MCF 10A (cell line): ENCODE measurements around the gene FOXP1. TPM values are rescaled to one million over a fixed set of nuclear protein-coding genes. Genes with fewer than 3 reads are reported as not detected.

Experiments
- BruUV-seq: library from RNA; stranded (reverse); fragments of 400-500 nt; replicated peaks from 2 replicates; lab custom pipeline; 2021; lab: Mats Ljungman, UMichigan
- CTCF ChIA-PET: fragments of 300-600 bp; sonication (Branson Sonifier 250); formaldehyde crosslinking; extraction: SDS; loops from one replicate; lab custom pipeline; 2021; ENCODE audit warnings: antibody characterized with exemption, inconsistent platforms; lab: Yijun Ruan, JAX
- POLR2A ChIA-PET: fragments of 300-600, 350-650 bp; sonication (Branson Sonifier 250); formaldehyde crosslinking; extraction: SDS; loops from one replicate; lab custom pipeline; 2020; ENCODE audit warnings: antibody characterized with exemption, inconsistent platforms; lab: Yijun Ruan, JAX
- DNase-seq: peaks from one replicate; pipeline ENCODE4 v3.0.0-alpha.2; 2018; ENCODE audit not compliant: unreplicated experiment
- H3K27ac Mint-ChIP-seq: one replicate; pipeline ENCODE4 v1.8.0; 2022; ENCODE audit warnings: mild to moderate bottlenecking, low read depth, mixed read lengths; ENCODE audit not compliant: unreplicated experiment
- H3K27me3 Mint-ChIP-seq: one replicate; pipeline ENCODE4 v1.8.0; 2022; ENCODE audit warnings: mixed read lengths; ENCODE audit not compliant: insufficient read depth, unreplicated experiment
- H3K36me3 Mint-ChIP-seq: one replicate; pipeline ENCODE4 v1.8.0; 2022; ENCODE audit warnings: mild to moderate bottlenecking, moderate library complexity, mixed read lengths; ENCODE audit not compliant: insufficient read depth, unreplicated experiment
- H3K4me1 Mint-ChIP-seq: one replicate; pipeline ENCODE4 v1.8.0; 2022; ENCODE audit warnings: mixed read lengths; ENCODE audit not compliant: insufficient read depth, unreplicated experiment
- H3K4me3 Mint-ChIP-seq: one replicate; pipeline ENCODE4 v1.8.0; 2022; ENCODE audit warnings: mild to moderate bottlenecking, moderate library complexity, mixed read lengths; ENCODE audit not compliant: unreplicated experiment
- H3K9me3 Mint-ChIP-seq: one replicate; pipeline ENCODE4 v1.8.0; 2022; ENCODE audit warnings: mixed read lengths; ENCODE audit not compliant: unreplicated experiment
- CTCF ChIP-seq: fragments of 200-600 bp; IDR thresholded peaks from one replicate; pipeline ENCODE4 v1.8.0; 2022; ENCODE audit warnings: antibody characterized with exemption, mild to moderate bottlenecking; ENCODE audit not compliant: unreplicated experiment
- intact Hi-C: fragments of 100-400 bp; cut with micrococcal nuclease; formaldehyde crosslinking; loops from 2 replicates; pipeline ENCODE4 v1.14.1; 2022
- total RNA-seq: library from RNA; stranded (reverse); gene quantifications from 2 replicates; pipeline ENCODE4 v1.2.3, GENCODE V29; 2022

Gene FOXP1
- total RNA-seq, 1 experiment from 2014 or later = 49.0 TPM

GRCh38 chr3:71290301-71290700 is 293.2 kb downstream of the FOXP1 start:
- no peak for TF ChIP-seq CTCF
- intact Hi-C loops = no loop called here
- no peaks in the 10 kb centered on the region for H3K4me1 Mint-ChIP-seq
- CTCF ChIA-PET = no interaction called here
- POLR2A ChIA-PET = interaction anchor here (1.6 kb wide), 1 partner anchor 15 kb away, joined by 3 read pairs; no protein-coding TSS in a partner anchor
- no peak overlapping the region for H3K4me3 Mint-ChIP-seq
- H3K27ac Mint-ChIP-seq = no peak overlapping the region
- H3K36me3 Mint-ChIP-seq = peaks cover 11% of the 10 kb centered on the region
- no peak for DNase-seq
- H3K27me3 Mint-ChIP-seq = no peaks in the 10 kb centered on the region
- no peaks in the 10 kb centered on the region for H3K9me3 Mint-ChIP-seq
- no TSS peak for BruUV-seq

GRCh38 chr3:71288269-71288930 is 295.1 kb downstream of the FOXP1 start:
- peaks cover 11% of the 10 kb centered on the region for H3K36me3 Mint-ChIP-seq
- BruUV-seq = no TSS peak
- H3K4me1 Mint-ChIP-seq = no peaks in the 10 kb centered on the region
- TF ChIP-seq CTCF = no peak
- ChIA-PET POLR2A (no interaction called here), CTCF (no interaction called here)
- no peaks in the 10 kb centered on the region for H3K27me3 Mint-ChIP-seq
- no peak for DNase-seq
- H3K9me3 Mint-ChIP-seq = no peaks in the 10 kb centered on the region
- H3K4me3 Mint-ChIP-seq = no peak overlapping the region
- H3K27ac Mint-ChIP-seq = no peak overlapping the region
- intact Hi-C loops = no loop called here

GRCh38 chr3:71285086-71285485 is 298.4 kb downstream of the FOXP1 start:
- Mint-ChIP-seq H3K9me3 (no peaks in the 10 kb centered on the region), H3K36me3 (peaks cover 14% of the 10 kb centered on the region), H3K27ac (no peak overlapping the region), H3K4me1 (no peaks in the 10 kb centered on the region), H3K4me3 (no peak overlapping the region), H3K27me3 (no peaks in the 10 kb centered on the region)
- intact Hi-C loops = no loop called here
- ChIA-PET CTCF (no interaction called here), POLR2A (no interaction called here)
- TF ChIP-seq CTCF = no peak
- BruUV-seq = no TSS peak
- no peak for DNase-seq

- Mint-ChIP-seq H3K27me3 (no peaks in the 10 kb centered on the region), H3K4me3 (no peak overlapping the region), H3K4me1 (no peaks in the 10 kb centered on the region), H3K27ac (no peak overlapping the region), H3K9me3 (no peaks in the 10 kb centered on the region), H3K36me3 (peaks cover 5% of the 10 kb centered on the region)
- BruUV-seq = no TSS peak
- ChIA-PET CTCF (no interaction called here), POLR2A (interaction anchor here (0.7 kb wide), 1 partner anchor 118 kb away, joined by 3 read pairs; no protein-coding TSS in a partner anchor)
- no peak for DNase-seq
- TF ChIP-seq CTCF = no peak
- intact Hi-C loops = no loop called here
Measured at GRCh38 chr3:71282976-71283375, 300.6 kb downstream of the FOXP1 start.
